GM21381 (cell line): Measurements from ENCODE around the gene KIF4A.

ENCODE experiments used
- ATAC-seq: cut with Tn5 transposase; IDR thresholded peaks from one replicate; pipeline ENCODE4 v1.9.1; 2021; ENCODE audit warnings: mild to moderate bottlenecking, moderate library complexity; ENCODE audit not compliant: unreplicated experiment

Gene KIF4A

GRCh38 chrX:70437011-70437410, 147.1 kb downstream of the KIF4A start:
- no peak for ATAC-seq

- no peak for ATAC-seq
These were observed 148.2 kb downstream of the KIF4A start for GRCh38 chrX:70437921-70438665.

- no peak for ATAC-seq
These were observed 149.1 kb downstream of the KIF4A start for GRCh38 chrX:70439016-70439415.

GRCh38 chrX:70442224-70442623, 152.3 kb downstream of the KIF4A start:
- no peak for ATAC-seq

GRCh38 chrX:70444326-70444945, 154.5 kb downstream of the KIF4A start, which contains the start of gene DLG3:
Gene DLG3, plus strand, starts transcription at chrX:70444835. Its CDS starts 367 bp downstream, at chrX:70445202.
- no peak for ATAC-seq

- no peak for ATAC-seq
These were observed 155.2 kb downstream of the KIF4A start for GRCh38 chrX:70444946-70445656.

- ATAC-seq, result no peak
These were observed 156.0 kb downstream of the KIF4A start for GRCh38 chrX:70445951-70446350.

GRCh38 chrX:70446380-70447350, 156.8 kb downstream of the KIF4A start:
- ATAC-seq, result no peak

GRCh38 chrX:70449457-70449966, 159.6 kb downstream of the KIF4A start:
- no peak for ATAC-seq

- ATAC-seq, result peak; percentile 41
These were observed 162.3 kb downstream of the KIF4A start for GRCh38 chrX:70452143-70452733.

GRCh38 chrX:70453024-70453618, 163.2 kb downstream of the KIF4A start:
- ATAC-seq, result no peak

GRCh38 chrX:70454441-70455365, 164.8 kb downstream of the KIF4A start:
- peak; percentile 64 for ATAC-seq

GRCh38 chrX:70455366-70456202, 165.7 kb downstream of the KIF4A start:
- ATAC-seq, result no peak

GRCh38 chrX:70456256-70456655, 166.4 kb downstream of the KIF4A start:
- no peak for ATAC-seq

- no peak for ATAC-seq
These were observed 171.1 kb downstream of the KIF4A start for GRCh38 chrX:70461026-70461425.

- no peak for ATAC-seq
These were observed 174.1 kb downstream of the KIF4A start for GRCh38 chrX:70464051-70464450.

- no peak for ATAC-seq
These were observed 177.1 kb downstream of the KIF4A start for GRCh38 chrX:70466968-70467367.

- ATAC-seq, result no peak
These were observed 178.8 kb downstream of the KIF4A start for GRCh38 chrX:70468709-70469108.
